HG02571 (cell line): ENCODE data around the gene RGS18.
"Not testable (repeated sequence)": the region's sequence is repeated elsewhere in the genome, so short reads cannot be mapped to it uniquely, and the experiment has no call there.

ENCODE experiments used
- ATAC-seq: cut with Tn5 transposase; IDR thresholded peaks from one replicate; pipeline ENCODE4 v1.9.1; 2021; ENCODE audit warnings: mild to moderate bottlenecking, moderate library complexity; ENCODE audit not compliant: unreplicated experiment

The RGS18 gene

GRCh38 chr1:192158181-192158580 lies at the start of gene RGS18:
Gene RGS18 (plus strand): TSS chr1:192158462. CDS start chr1:192158638, 176 bp downstream.
- peak; percentile 72 for ATAC-seq

GRCh38 chr1:192109576-192109975 lies 48.7 kb upstream of the RGS18 start:
- ATAC-seq = no peak

- no peak for ATAC-seq
These were observed 43.3 kb upstream of the RGS18 start for GRCh38 chr1:192115000-192115399.

GRCh38 chr1:192118881-192119405 lies 39.3 kb upstream of the RGS18 start:
- ATAC-seq = no peak

GRCh38 chr1:192119701-192120100 lies 38.6 kb upstream of the RGS18 start:
- ATAC-seq = no peak

GRCh38 chr1:192122668-192123067 lies 35.6 kb upstream of the RGS18 start:
- ATAC-seq = no peak

GRCh38 chr1:192123212-192123611 lies 35.0 kb upstream of the RGS18 start:
- ATAC-seq = no peak

- ATAC-seq = no peak
These were observed 32.1 kb upstream of the RGS18 start for GRCh38 chr1:192126030-192126619.

GRCh38 chr1:192130175-192130574 lies 28.1 kb upstream of the RGS18 start:
- no peak for ATAC-seq

- not testable (repeated sequence) for ATAC-seq
These were observed 27.4 kb upstream of the RGS18 start for GRCh38 chr1:192130865-192131264.

- no peak for ATAC-seq
These were observed 26.3 kb upstream of the RGS18 start for GRCh38 chr1:192131914-192132313.

GRCh38 chr1:192133350-192133926 lies 24.8 kb upstream of the RGS18 start:
- no peak for ATAC-seq

- no peak for ATAC-seq
These were observed 17.9 kb upstream of the RGS18 start for GRCh38 chr1:192140382-192140781.

GRCh38 chr1:192147221-192147620 lies 11.0 kb upstream of the RGS18 start:
- no peak for ATAC-seq

GRCh38 chr1:192147696-192148095 lies 10.6 kb upstream of the RGS18 start:
- no peak for ATAC-seq

- no peak for ATAC-seq
These were observed 7.1 kb upstream of the RGS18 start for GRCh38 chr1:192151176-192151575.

GRCh38 chr1:192153276-192153675 lies 5.0 kb upstream of the RGS18 start:
- no peak for ATAC-seq

GRCh38 chr1:192157067-192157466 lies 1.2 kb upstream of the RGS18 start:
- no peak for ATAC-seq

- no peak for ATAC-seq
These were observed 752 bp downstream of the RGS18 start for GRCh38 chr1:192159014-192159413.

- ATAC-seq = no peak
These were observed 1.5 kb downstream of the RGS18 start for GRCh38 chr1:192159781-192160180.

GRCh38 chr1:192160196-192160595 lies 1.9 kb downstream of the RGS18 start:
- ATAC-seq = no peak

GRCh38 chr1:192161976-192162375 lies 3.7 kb downstream of the RGS18 start:
- no peak for ATAC-seq

GRCh38 chr1:192162376-192162775 lies 4.1 kb downstream of the RGS18 start:
- ATAC-seq = no peak
